ENCODE results near the gene PBX1. TPM values are rescaled to one million over a fixed set of nuclear protein-coding genes. Genes with fewer than 3 reads are reported as not detected.

The PBX1 gene
- total RNA-seq, 1 experiment from 2014 or later = 1.9 TPM

DNA sequence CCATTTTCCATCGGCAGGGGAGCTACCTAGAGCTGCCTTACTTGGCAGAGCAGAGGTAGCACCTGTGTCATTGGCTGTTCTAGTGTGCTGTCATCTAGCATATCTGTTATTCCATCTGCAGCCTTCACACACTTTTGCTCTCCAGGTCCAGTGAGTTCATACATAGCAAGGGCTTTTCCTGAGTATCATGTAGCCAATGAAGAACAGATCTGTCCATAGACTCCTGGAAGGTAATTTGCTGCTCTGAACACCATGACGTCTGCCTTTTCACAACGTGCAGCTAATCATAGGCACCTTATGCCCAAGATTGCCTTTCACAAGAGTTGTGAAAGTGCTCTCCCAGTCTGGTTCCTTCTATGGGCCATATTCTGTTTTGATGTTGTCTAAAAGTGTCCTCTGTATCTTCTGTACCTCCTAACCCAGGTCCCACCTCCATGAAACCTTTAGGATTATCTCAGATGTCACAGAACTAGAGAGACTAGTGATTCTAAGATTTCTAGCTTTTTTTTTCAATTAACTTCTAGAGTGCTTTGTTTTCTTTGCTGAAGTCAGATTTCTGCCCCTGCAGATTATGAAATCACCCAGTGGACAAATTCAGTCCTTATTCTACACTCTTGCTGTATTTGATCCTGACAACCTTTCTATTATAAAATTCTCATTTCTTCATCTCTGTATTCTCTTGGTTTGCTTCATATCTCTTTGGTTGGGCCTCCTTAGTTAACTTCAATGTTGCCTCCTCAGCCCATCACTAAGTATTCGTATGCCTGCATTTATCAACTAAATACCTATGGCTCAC, 134.8 kb downstream of the PBX1 start:
- no peak for DNase-seq (ENCODE audit: low read depth, low spot score)
- in situ Hi-C loops (cut with HindIII; ENCODE audit: low pct_unique_long_range_greater_than_20kb, low sequenced_read_pairs) = no loop called here

DNA sequence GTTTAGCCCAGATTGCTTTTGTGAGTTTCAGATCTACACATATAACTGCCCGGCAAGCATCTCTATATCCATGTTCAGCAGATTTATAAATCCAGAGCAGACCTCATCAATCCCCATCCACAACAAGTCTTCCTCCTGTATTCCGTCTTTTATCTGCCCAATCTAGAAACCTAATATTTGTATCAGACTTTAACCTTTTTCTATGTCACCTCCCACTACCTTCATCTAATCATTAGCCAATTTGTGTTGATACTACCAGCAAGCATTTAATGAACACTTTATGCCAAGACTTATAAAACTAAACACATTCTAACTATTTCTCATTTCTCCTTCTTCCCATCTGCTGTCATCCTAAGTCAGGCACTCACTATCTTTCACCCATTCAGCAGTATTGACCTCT, 135.5 kb downstream of the PBX1 start:
- in situ Hi-C loops (cut with HindIII; ENCODE audit: low pct_unique_long_range_greater_than_20kb, low sequenced_read_pairs) = no loop called here
- DNase-seq (ENCODE audit: low read depth, low spot score) = no peak

- in situ Hi-C loops (cut with HindIII; ENCODE audit: low pct_unique_long_range_greater_than_20kb, low sequenced_read_pairs) = no loop called here
- DNase-seq (ENCODE audit: low read depth, low spot score) = no peak
These were observed 137.1 kb downstream of the PBX1 start for GRCh38 chr1:164695956-164696665.

- in situ Hi-C loops (cut with HindIII; ENCODE audit: low pct_unique_long_range_greater_than_20kb, low sequenced_read_pairs) = no loop called here
- no peak for DNase-seq (ENCODE audit: low read depth, low spot score)
These were observed 141.0 kb downstream of the PBX1 start for GRCh38 chr1:164699815-164700491.

DNA sequence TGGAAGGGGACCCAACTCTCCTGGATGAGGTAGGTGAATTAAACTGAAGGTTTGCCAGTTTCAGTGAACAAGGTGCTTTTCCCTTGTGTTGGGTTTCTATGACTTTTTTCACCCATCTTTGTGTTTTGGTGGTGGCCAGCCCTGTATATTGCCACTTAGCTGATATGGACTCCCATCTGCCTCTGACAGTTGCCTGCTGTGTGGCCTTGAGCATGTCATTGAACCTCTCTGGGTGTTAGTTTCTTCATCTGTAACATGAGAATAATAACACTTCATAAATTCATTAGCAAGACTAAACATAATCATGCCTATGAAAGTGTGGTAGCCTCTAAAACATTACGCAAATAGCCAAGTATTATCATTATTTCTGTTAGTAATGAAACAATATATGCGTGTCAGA, 141.7 kb downstream of the PBX1 start:
- in situ Hi-C loops (cut with HindIII; ENCODE audit: low pct_unique_long_range_greater_than_20kb, low sequenced_read_pairs) = no loop called here
- no peak for DNase-seq (ENCODE audit: low read depth, low spot score)

- in situ Hi-C loops (cut with HindIII; ENCODE audit: low pct_unique_long_range_greater_than_20kb, low sequenced_read_pairs) = no loop called here
- DNase-seq (ENCODE audit: low read depth, low spot score) = no peak
These were observed 142.3 kb downstream of the PBX1 start for GRCh38 chr1:164701189-164701761.

GRCh38 chr1:164702216-164702615, 143.2 kb downstream of the PBX1 start:
- in situ Hi-C loops (cut with HindIII; ENCODE audit: low pct_unique_long_range_greater_than_20kb, low sequenced_read_pairs) = no loop called here
- no peak for DNase-seq (ENCODE audit: low read depth, low spot score)

DNA sequence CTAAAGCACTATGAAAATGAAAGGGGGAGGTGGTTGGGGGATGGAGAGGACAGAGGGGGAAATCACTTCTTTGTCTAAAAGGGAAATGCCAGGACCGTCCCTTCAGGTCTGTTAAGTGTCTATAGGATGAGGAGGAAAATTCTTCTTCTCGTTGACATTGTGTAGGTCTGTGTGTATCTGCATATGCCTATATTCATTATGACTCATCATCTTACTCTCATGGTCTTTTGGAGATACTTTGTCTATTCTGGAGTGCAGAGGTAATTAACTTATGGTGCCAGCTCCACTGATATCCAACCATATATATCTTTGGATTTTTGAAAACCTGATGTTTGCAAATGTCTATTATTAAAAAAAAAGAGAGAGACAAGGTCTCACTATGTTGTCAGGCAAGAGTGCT, 143.7 kb downstream of the PBX1 start:
- in situ Hi-C loops (cut with HindIII; ENCODE audit: low pct_unique_long_range_greater_than_20kb, low sequenced_read_pairs) = no loop called here
- DNase-seq (ENCODE audit: low read depth, low spot score) = no peak

DNA sequence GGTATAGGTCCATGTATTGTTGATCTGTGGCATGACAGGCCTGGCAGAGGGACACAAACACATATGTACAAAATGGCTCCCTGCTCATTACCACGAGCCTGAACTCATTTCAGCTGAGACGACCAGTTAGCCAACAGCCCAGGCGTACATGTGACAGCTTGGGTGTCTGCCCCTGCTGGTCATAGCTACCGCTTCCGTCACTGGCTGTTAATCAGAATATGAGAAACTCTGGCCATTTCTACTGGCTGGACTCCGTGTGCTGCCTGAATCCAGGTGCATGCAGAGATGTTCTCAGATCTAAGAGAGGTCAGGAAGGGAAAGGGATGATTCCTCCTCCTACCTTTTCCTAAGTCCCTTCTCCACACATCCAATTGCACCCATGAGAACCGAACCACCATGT, 144.5 kb downstream of the PBX1 start:
- peak; percentile 61 for DNase-seq (ENCODE audit: low read depth, low spot score)
- in situ Hi-C loops (cut with HindIII; ENCODE audit: low pct_unique_long_range_greater_than_20kb, low sequenced_read_pairs) = no loop called here

DNA sequence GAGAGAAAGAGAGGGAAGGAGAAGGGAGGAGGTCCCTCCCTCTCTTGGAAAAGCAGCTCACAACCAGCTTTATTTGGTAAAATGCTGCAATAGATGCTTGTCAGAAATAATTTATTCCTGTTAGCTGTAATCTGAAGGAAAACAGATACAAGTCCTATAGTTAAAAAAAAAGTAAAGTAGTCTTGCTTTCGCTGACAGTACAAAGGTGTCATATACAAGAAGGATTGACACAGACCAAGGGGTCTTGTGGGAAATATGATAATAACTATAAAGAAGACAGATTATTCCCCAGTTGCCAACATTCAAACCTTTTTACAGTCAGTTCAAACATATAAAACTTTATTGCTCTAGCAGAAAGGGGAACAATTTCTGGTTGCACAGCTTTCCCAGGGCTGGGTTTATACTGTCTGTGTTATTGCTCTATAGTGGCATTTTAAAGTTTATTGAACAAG, 145.0 kb downstream of the PBX1 start:
- in situ Hi-C loops (cut with HindIII; ENCODE audit: low pct_unique_long_range_greater_than_20kb, low sequenced_read_pairs) = no loop called here
- no peak for DNase-seq (ENCODE audit: low read depth, low spot score)

GRCh38 chr1:164704954-164705353, 146.0 kb downstream of the PBX1 start:
- peak; percentile 8 for DNase-seq (ENCODE audit: low read depth, low spot score)
- in situ Hi-C loops (cut with HindIII; ENCODE audit: low pct_unique_long_range_greater_than_20kb, low sequenced_read_pairs) = no loop called here

GRCh38 chr1:164706606-164706987, 147.6 kb downstream of the PBX1 start:
- DNase-seq (ENCODE audit: low read depth, low spot score) = no peak
- in situ Hi-C loops (cut with HindIII; ENCODE audit: low pct_unique_long_range_greater_than_20kb, low sequenced_read_pairs) = no loop called here

GRCh38 chr1:164707868-164708331, 148.9 kb downstream of the PBX1 start:
- in situ Hi-C loops (cut with HindIII; ENCODE audit: low pct_unique_long_range_greater_than_20kb, low sequenced_read_pairs) = no loop called here

DNA sequence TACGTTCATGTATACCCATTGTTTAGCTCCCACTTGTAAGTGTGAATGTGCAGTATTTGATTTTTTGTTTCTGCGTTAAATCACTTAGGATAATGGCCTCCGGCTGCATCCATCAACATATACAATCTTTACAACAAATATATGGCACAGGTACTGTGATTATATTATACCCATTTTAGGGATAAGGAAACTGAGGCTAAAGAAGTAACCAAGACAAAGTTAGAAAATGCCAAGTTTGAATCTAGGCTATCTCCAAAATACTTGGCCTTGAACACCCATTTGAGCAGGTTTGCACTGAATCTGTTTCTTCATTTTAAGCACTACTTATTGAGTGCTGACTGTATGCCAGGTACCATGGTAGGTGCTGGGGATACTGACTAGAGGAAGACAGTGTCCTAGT, 149.6 kb downstream of the PBX1 start:
- DNase-seq (ENCODE audit: low read depth, low spot score) = no peak
- in situ Hi-C loops (cut with HindIII; ENCODE audit: low pct_unique_long_range_greater_than_20kb, low sequenced_read_pairs) = no loop called here

More at GRCh38 chr1:164707868-164708331, 148.9 kb downstream of the PBX1 start:
- no peak for DNase-seq (ENCODE audit: low read depth, low spot score)

- in situ Hi-C loops (cut with HindIII; ENCODE audit: low pct_unique_long_range_greater_than_20kb, low sequenced_read_pairs) = no loop called here
- DNase-seq (ENCODE audit: low read depth, low spot score) = no peak
These were observed 150.1 kb downstream of the PBX1 start for GRCh38 chr1:164709126-164709525.

GRCh38 chr1:164709541-164710278, 150.7 kb downstream of the PBX1 start:
- no peak for DNase-seq (ENCODE audit: low read depth, low spot score)
- in situ Hi-C loops (cut with HindIII; ENCODE audit: low pct_unique_long_range_greater_than_20kb, low sequenced_read_pairs) = no loop called here

Measured in SK-MEL-5 (cell line).